Esophagus squamous epithelium (tissue), 4 donors: ENCODE measurements around the gene CACHD1.

Experiments
- CTCF ChIP-seq, 6 experiments: fragments of 450-650 bp in 4 of 6; fragments of 200-600 bp in 2 of 6; sonication (generic) in 2 of 6; IDR thresholded peaks; one replicate each; pipeline ENCODE4 v1.5.1; 2016 to 2019; ENCODE audit warnings: antibody characterized with exemption in 6 of 6, mild to moderate bottlenecking in 4 of 6, moderate library complexity in 4 of 6
- POLR2A ChIP-seq, 4 donors: fragments of 450-650 bp; IDR thresholded peaks; one replicate each; pipeline ENCODE4 v1.6.1; 2017; ENCODE audit warnings: antibody characterized with exemption in 4 of 4, mild to moderate bottlenecking in 4 of 4, moderate library complexity in 3 of 4

GRCh38 chr1:64692911-64693310, 223.0 kb downstream of the CACHD1 start:
- TF ChIP-seq CTCF (IDR thresholded peaks at IDR 0.05) (no peak), POLR2A (IDR thresholded peaks at IDR 0.05) (no peak)
